ENCODE data around the gene CALHM3. TPM values are rescaled to one million over a fixed set of nuclear protein-coding genes. Genes with fewer than 3 reads are reported as not detected.

Gene CALHM3
- total RNA-seq, 1 experiment from 2014 or later = 0.39 TPM

DNA sequence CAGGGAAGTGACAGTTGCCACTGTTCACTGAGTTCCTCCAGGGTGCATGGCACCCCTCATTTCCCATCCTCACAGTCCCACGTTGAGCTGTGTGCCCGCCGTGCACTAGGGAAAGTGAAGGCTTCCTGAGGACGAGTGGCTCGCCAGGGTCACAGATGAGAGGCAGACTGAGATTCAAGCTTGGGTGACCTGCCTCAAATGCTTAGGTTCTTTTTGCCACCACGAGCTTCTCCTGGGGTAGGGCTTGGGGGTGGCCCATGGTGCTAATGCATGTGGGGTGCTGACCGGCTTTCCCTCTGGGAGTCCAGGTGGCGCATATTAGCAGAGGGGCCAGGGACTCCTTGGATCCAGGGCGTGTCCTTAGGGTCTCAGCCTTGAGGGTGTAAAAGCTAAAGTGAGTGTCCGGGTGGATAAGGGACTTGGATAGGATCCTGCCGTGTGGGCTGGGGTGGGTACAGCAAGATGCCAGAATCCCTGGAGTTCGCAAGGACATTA lies 28.8 kb downstream of the CALHM3 start:
- DNase-seq (ENCODE audit: low read depth) = no peak

DNA sequence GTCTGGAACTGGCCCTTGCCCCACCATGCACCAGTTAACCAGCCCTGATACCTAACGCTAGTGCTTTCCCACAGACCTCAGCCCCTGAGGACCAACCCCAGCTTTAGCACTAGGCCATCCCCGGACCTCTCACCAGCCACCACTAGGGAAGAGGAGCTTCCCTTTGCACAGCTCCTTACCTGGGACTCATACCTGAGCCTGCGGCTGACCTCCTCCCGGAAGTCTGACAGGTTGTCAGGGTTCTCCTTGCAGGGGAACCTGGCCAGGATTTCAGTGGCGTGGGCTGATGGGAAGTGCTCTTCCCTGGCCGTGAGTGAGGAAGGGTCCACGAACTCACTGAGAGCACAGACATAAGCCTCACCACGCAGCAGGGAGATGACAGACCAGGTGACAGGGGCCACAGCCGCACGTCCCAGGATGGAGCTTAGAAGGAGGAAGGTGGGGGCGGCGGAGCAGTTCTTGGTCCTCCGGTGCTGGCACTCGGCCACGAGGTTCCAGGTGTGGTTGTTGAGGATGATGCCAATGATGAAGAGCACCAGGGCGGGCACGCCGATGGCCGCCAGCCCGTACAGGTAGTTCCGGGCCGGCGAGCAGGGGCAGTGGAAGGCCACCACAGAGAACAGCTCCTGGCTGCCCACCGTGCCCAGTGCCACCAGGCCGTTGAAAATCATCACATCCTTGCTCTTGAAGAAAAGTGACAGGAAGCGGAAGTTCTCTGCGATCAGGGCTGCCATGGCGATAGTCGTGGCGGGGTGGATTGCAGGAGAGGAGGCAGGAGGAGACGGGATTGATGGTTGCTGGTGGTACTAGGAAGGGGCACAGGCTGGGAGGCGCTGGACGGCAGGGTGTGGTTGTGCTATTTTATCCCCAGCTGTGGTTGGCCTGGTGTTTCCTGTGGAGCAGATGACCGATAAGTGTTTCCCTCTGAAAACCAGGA lies 29.6 kb downstream of the CALHM3 start:
- DNase-seq (ENCODE audit: low read depth) = no peak

DNA sequence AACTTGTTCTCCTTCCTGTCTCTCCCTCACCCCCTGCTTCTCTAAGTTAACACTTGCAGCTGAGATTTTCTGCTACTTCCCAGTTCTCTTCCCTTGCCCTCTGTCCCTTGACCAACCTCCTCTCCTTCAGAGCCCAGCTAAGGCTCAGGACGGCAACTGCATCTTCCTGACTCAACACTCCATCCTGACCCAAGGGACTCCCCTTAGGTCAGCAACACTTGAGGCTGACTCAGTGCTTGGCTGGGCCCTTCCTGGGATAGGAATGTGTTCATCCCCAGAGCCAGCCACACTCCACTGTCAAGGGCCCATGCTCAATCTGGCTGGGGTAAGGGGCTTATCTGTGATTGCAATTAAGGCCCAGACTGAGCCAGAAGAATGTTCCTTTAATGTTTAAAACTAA lies 30.3 kb downstream of the CALHM3 start:
- peak; percentile 83 for DNase-seq (ENCODE audit: low read depth)

DNA sequence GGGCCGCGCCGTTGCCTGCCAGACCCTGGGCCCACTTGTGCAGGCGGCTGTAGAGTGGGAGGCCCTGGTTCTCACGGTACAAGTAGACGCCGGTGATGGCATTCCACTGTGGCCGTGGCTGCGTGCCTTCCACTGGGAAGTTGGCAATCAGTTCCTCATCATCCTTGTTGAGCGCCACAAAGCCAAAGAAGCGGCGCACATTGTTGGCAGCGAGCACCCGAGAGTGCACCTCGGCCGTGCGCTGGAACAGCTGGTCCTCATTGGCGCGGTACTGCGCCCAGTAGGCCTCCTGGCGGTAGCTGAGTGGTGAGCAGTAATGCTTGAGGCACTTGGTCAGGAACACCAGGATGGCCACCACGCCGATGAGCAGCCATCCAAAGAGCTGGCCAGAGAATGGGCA lies 31.9 kb downstream of the CALHM3 start:
- no peak for DNase-seq (ENCODE audit: low read depth)

DNA sequence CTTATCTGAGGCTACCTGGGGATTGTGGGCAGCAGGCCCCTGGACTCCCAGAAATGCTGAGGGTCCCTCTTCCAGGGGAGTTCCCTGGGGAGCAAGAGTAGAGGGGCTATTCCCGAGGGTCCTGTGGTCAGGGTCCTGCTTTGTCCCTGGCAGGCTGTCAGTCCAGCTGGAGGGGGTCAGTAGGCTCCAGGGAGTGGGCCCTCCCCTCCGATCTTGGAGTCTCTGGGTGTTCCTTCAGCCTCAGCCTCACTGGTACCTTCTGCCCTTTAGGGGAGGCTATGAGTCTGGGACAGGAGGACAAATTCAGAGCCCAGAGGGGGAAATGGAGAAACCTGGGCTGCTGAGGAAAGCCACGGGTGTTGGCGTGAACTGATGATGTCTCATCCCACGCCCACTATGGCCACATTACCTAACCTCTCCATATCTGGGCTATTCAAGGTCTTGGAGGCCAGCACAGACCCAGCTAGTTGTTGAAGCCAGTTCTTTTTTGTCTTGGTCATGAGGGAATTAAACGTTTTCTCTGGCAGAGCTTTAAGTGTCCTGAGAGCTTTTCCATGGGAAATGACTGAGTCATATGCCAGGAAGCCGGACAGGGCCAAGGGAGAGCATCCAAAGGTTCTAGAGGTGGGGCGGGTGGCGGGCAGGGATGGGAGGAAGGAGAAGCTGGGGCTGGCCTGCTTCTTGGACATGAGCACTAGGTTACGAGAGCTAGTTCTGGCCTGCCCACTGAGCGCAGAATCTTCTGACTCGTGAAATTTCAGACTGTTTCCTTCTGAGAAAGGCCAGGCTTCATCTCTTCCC lies 33.1 kb downstream of the CALHM3 start:
- peak; percentile 76 for DNase-seq (ENCODE audit: low read depth)

GRCh38 chr10:103445366-103445765 lies 33.7 kb downstream of the CALHM3 start:
- no peak for DNase-seq (ENCODE audit: low read depth)

DNA sequence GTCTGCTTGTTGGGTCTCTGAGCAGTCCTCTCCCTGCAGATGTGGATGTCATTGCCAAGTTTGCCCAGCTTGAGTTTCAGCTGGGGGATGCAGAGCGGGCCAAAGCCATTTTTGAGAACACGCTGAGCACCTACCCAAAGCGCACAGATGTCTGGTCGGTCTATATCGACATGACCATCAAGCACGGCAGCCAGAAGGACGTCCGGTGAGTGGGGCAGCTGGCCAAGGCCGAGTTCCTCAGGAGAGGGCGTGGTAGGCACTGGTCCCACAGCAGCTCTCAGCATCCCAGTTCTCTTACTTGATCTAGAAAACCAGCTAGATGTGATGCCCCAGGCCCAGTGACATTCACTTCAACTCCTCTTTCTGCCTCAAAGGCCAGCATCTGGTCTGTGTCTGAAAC lies 34.6 kb downstream of the CALHM3 start:
- DNase-seq (ENCODE audit: low read depth) = no peak

- DNase-seq (ENCODE audit: low read depth) = no peak
Observed at GRCh38 chr10:103443475-103444185, 35.4 kb downstream of the CALHM3 start.

GRCh38 chr10:103442031-103442461 lies 37.0 kb downstream of the CALHM3 start:
- peak; percentile 81 for DNase-seq (ENCODE audit: low read depth)

- no peak for DNase-seq (ENCODE audit: low read depth)
Observed at GRCh38 chr10:103441611-103442010, 37.4 kb downstream of the CALHM3 start.

GRCh38 chr10:103441206-103441605 lies 37.8 kb downstream of the CALHM3 start:
- DNase-seq (ENCODE audit: low read depth) = no peak

GRCh38 chr10:103440416-103440815 lies 38.6 kb downstream of the CALHM3 start:
- DNase-seq (ENCODE audit: low read depth) = no peak

GRCh38 chr10:103439776-103440175 lies 39.3 kb downstream of the CALHM3 start:
- DNase-seq (ENCODE audit: low read depth) = no peak

GRCh38 chr10:103433858-103434257 lies 45.2 kb downstream of the CALHM3 start:
- DNase-seq (ENCODE audit: low read depth) = no peak

DNA sequence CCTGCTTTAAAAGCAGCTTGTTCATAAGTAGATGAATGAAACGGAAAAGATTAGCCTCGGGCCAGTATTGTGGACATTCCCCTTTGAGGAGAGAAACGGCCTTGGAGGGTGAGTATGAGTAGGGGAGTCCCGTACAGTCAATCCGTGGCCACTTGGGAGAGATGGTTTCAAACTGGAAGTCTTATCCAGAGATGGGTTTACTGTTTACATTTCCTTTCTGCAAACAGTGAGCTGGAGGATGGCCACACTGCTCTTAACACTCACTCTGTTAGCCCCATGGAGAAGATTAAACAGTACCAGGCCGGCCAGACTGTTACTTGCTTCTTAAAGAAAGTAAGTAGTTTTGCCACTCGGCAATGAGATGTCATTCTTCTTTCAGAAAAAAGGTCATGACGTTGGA lies 47.1 kb downstream of the CALHM3 start:
- no peak for DNase-seq (ENCODE audit: low read depth)

DNA sequence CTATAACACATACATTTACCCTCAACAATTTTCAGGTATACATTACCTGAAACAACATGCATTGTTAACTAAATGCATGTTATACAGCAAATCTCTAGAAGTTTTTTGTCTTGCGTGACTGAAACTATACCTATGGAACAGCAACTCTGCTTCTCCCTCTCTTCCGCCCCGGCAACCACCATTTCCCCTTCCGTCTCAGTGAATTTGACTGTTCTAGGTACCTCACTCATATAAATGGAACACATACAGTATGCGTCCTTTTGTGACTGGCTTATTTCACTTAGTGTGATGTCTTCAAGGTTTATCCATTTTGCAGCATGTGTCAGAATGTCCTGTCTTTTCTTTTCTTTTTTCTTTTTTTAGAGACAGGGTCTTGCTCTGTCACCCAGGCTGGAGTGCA lies 49.4 kb downstream of the CALHM3 start:
- no peak for DNase-seq (ENCODE audit: low read depth)

DNA sequence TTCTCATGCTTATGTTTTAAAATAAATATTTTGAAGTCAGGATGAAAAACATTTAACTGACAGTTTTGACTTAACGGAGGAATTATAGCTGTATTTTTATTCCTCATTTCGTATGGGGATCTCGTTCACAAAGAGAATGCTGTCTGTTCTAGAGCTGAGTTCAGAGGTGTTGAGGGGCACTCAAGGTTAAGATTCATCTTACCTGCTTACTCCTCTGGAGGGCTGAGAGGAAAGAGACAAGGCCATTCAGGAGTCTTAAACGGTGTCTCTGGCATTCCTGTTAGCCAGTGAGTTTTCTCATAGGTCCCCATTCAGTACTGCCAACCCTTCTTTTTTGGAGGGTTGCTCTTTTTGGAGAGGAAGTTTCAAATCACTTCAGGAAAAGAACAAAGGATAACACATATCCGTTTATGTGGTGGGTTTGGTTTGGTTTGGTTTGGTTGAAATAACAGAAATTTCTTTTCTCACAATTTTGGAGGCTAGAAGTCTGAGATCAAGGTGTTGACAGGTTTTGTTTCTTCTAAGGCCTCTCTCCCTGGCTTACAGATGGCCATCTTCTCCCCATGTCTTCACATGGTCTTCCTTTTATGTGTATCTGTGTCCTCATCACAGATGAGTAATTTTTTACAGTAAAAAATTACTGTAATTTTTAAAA lies 49.9 kb downstream of the CALHM3 start:
- DNase-seq (ENCODE audit: low read depth) = no peak

- no peak for DNase-seq (ENCODE audit: low read depth)
Observed at GRCh38 chr10:103427866-103428265, 51.2 kb downstream of the CALHM3 start.

GRCh38 chr10:103423748-103424147 lies 55.3 kb downstream of the CALHM3 start:
- DNase-seq (ENCODE audit: low read depth) = no peak
